AG08396 (cell line): ENCODE results near the gene TPRG1.

Experiments
- DNase-seq: peaks from one replicate; pipeline ENCODE4 v3.0.0; 2012; ENCODE audit warnings: low spot score, mixed read lengths

The TPRG1 gene

DNA sequence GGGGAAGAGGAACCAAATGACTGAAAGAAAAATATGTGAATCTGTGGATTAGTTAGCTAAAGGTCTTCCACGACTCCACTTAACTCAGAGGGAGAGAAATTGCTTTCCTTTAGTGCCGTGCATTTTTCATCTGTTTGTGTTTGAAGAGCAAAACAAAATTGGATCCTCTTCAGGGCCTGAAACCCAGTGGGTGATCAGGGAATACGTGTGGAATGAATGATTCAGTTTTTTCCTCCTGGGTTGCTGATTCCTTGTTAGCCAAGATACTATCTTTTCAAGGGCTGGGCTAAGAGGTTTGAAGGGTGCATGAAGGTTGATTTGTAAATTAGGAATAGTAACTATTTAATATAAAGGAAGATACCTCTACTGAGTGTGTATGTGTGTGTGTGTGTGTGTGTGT lies 61.0 kb downstream of the TPRG1 start:
- no peak for DNase-seq

DNA sequence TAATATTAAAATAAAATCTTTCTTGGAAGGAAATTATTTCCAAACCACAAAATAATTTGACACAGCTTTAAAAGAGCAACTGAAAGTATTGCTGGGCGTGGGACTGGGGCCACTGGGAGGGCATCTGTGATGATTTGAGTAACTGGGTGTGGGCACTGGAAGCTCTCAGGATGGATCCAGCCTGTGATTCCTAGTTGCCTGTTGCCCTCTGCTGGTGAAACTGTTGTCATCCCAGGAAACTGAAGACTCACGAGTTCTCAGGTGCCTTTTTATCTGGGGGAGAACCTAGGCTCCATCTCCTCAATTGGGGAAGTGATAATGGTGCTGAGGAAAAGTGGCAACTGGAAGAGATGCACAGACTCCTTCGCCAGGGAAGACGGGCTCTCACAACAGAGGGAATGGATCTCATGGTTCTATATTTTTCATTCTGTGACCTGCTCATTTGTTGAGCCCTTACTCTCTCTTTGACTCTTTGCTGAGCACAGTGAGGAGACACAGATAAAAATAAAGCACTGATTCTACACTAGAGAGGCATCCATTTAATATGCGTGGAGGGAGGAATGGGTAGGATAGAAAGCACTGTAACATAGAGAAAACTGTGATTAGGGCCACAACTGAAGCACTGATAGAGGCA lies 61.6 kb downstream of the TPRG1 start:
- DNase-seq, result peak; percentile 62

DNA sequence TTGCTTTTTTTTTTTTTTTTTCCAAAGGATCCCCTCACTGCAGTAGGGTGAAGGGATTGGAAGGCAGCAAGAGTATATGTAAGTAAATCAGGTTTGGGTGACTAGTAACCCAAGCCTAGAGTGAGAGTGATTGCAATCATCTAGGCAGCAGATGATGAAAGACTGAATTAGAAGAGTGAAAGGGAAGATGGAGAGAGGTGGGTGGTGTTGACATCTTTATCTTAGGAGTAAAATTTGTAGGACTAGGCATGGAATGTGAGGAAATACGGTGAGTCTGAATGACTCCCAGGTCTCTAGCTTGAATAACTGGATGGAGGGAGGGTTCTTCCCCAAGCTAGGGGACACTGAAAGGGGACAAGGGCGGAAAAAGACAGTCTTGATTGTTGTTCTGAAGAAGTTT lies 63.4 kb downstream of the TPRG1 start:
- DNase-seq, result no peak

DNA sequence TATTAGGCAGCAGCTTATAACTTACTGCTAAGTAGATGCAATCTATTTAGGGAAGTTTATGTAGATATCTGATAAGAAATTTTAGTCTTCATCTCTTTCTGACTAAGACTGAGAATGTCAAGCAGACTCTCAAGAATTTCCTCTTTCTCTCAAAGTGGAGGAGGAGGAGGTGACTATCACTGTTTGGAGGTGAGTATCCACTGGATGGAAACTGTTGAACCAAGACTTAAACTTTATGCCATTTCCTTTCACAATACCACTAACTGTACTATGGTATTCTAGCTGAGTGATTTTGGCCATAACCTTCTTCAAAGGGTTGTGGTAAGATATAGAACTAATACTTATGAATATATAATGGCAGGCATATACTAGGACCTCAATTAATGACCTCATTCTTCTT lies 64.6 kb downstream of the TPRG1 start:
- DNase-seq, result no peak

DNA sequence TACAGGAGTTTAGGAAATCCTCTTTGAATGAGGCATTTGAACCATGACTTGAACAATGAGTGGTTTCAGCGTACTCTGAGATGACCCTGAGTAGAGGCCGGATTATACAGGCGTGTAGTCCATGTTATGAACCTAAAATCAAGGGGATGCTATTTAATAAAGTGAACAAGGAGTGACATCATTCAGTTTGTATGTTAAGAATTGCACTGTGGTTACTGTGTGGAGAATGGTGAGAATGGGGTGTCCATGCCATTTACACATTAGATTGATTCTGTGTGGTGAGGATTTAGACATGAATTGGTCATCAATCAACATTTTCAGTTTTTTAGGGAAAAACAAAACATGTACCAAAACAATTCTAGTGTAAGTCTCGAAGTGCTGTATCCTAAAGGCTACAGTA lies 65.8 kb downstream of the TPRG1 start:
- no peak for DNase-seq

DNA sequence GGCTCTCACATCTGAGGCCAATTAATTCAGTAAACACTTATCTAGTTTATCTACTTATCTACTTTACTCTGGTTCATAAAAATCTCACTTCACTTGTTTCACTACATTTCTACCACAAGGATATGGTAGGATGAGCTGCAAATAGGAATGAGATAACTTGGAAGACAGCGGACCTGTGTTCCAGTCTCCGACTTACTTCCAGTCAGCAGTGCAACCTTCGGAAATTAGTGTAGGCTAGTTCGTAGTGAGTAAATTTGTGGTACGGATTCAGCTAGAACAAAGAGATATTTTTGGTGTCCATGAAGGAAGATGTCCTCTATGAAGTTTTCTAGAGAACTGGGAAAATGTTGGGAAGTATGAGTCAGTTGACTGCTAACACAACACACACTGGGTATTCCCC lies 66.3 kb downstream of the TPRG1 start:
- DNase-seq, result no peak

DNA sequence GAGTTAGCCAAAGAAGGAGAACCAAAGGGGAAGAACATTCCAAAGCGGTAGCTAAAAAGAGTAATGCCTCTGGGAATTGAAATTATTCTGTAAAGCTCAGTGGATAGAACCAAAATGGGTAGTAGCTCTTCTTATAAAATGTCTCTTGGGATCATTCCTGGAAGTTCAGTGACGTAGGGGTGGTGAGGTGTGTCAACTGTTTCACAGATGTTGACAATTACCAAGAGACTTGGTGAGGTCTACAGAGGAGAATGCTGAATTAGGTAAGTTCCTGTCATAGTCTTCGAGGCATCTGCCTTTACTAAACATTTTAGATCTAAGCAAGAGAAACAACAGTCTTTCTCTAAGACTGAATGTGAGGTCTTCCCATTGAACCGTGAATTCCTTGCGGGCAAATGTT lies 67.8 kb downstream of the TPRG1 start:
- no peak for DNase-seq

DNA sequence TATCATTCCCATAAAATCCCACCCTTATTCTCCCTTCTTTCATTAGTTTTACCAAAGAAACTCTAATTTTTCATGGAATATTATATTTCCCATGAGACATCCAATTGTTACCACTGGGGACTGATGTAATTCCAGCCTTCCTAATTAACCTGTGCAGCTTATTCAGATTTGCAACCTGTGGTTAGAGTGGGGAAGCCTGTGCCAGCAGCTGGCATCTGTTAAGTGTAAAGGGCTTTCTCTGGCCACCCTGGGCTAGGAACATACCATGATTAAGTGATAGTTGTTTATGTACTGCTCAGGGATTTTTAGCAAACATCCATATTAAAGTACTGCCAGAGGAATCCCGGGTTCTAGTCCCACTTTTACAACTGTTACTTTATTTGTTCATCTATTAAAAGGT lies 78.2 kb downstream of the TPRG1 start:
- DNase-seq, result no peak

DNA sequence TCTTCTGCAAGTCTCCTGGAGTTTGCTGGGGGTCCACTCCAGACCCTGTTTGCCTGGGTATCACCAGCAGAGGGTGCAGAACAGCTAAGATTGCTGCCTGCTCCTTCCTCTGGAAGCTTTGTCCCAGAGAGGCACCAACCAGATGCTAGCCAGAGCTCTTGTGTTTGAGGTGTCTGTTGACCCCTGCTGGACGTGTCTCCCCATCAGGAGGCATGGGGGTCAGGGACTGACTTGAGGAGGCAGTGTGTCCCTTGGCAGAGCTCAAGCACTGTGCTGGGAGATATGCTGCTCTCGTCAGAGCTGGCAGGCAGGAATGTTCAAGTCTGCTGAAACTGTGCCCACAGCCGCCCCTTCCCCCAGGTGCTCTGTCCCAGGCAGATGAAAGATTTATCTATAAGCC lies 86.5 kb downstream of the TPRG1 start:
- DNase-seq, result no peak

DNA sequence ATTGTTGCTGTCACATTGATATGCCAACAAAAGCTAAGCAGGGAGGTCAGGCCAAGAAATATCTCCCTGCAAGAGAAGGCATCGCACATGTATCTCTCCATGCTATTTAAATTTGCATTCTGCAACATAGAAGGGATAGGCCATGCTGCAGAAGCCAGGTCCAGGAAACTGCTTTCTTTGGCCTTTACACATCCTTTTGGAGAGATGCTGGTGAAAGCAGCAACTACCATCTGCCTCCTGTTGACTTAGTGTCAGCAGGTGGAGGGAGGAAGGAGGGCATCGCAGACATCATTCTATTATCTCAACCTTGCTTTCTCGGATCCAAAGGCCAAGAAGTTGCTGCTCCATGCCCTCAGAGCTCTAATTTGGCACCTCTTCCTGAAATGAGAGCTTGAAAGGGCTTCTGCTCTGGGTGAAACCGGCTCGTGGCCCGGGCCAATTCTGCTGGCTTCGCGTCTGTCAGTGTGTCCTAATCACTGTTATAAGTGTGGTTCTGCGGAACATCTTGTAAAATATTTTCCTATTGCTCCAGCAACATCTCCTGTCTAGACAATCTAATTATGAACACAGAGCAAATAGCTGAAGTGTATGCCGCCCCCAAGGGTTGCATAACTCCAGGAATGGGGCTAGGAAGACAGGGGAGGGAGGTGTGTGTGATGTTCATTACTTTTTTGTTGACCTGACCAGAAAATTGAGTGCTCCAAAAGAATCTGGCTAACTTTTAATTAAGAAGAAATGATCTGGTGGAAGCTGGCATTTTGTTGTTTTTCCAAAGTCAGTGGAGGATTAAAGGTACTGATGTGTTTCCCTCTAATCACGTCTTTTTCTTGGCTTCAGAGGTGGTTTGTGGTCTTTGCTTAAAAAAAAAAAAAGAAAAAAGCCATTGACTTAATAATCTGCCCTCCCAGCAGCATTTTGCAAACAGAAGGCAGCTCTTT lies 89.1 kb downstream of the TPRG1 start:
- DNase-seq, result no peak

DNA sequence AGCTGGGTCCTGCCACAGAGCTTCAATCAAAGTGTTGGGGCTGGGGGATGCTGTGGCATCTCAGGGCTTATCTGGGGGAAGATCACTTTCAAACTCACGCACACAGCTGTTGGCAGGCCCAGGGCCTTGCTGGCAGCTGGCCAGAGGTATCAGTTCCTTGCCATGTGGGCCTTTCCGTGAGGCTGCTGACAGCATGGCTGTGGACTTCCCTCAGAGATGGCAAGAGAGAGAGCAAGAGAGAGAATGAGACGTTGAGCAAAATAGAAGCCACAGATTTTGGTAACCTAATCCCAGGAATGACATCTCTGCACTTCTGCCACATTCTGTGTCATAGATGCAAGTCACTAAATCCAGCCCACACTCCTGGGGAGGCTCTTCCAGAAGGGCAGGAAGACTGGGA lies 91.0 kb downstream of the TPRG1 start:
- no peak for DNase-seq

DNA sequence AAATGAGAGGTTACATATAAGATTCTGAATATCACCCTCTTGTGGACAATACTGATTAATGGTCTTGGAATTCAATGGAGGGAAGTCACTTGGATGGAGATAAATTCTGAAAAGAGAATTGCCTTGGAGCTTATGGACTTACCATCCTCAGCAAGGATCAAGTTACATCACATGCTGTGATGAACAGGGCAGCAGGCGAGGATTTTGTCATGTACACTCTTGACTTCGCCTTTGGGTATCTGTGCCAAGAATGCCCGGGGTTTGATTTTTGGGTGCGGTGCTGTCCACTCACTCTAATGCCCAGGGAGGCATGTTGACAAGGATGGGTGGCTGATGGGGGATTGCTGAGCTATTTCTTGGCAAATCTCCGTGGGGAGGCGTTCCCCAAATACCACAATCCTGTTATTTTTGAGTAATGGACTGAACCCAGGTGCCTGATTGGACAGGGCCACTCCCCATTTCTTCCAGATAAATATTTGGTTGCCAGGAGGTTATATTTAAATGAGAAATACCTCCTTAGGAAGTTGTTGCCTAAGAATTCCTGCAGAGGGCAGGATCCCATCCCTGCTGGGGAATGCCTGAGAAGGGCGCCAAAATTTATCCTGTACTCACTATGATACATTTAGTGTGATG lies 96.3 kb downstream of the TPRG1 start:
- peak; percentile 12 for DNase-seq

DNA sequence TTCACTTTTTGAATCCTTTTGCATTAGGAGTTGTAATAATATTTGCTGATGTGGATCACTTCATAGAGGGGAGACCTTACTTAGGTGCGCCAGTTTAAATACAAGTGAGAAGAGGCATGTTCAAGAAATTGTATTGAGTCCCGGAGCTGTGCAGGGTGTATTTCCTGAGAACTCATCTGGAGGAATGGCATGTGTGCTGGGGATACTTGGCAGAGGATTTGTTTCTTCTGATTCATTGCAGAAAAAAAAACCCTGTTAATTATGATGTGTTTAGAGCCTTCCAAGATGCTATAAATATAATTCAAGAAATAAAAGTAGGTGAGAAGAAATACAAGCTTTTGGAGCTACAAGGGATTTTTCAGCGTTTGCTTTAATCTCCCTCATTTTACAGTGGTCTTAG lies 97.6 kb downstream of the TPRG1 start:
- DNase-seq, result no peak

DNA sequence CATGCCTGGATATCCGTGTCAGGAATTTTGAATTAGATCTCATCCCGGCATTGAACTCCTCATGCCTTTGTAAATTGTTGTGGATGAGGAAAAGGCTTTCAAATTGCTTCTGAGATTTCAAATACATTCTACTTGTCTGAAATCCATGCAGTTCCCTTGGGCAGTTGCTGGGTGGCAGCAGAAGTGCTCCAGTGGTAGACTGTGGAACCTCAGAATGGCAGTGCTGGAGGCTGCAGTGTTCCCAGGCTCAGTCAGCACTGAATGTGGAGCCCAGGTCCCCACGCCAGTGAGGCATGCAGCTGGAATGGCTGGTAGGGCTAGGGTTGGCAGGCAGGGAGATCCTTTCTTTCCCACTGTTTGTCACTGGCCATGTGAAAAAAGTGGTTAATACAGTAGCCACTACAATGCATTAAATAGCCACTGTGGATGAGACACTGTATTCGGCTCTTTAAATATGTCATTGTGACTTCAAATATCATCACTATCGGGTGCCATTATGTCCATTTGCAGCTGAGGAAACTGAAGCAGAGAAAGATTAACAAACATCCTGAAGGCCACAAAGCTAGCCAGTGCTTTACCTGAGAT lies 98.6 kb downstream of the TPRG1 start:
- DNase-seq, result peak; percentile 70

DNA sequence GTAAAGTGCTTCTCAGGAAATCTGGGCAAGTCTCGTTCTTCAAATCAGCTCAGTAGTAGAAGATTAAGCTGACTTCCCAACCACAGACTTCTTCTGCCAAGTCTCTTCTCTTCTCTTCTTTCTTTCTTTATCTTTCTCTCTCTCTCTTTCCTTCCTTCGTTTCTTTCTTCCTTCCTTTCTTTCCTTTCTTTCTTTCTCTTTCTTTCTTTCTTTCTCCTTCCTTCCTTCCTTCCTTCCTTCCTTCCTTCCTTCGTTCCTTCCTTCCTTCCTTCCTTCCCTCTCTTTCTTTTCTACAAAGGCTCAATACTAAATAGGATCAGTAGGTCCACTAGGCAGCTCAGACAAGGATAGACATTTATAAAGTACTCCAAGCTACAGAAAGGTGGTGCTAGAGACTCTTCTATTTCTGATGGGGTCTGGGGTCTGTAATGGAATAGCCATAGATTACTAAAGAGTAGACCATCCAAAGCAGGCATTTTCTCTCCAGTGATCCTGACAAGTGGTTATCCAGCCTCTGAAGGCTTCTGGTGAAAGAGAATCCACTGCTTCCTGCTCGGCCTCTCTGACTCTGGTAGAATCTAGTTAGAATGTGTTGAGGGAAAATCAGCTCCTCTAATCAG lies 100.8 kb downstream of the TPRG1 start:
- no peak for DNase-seq

DNA sequence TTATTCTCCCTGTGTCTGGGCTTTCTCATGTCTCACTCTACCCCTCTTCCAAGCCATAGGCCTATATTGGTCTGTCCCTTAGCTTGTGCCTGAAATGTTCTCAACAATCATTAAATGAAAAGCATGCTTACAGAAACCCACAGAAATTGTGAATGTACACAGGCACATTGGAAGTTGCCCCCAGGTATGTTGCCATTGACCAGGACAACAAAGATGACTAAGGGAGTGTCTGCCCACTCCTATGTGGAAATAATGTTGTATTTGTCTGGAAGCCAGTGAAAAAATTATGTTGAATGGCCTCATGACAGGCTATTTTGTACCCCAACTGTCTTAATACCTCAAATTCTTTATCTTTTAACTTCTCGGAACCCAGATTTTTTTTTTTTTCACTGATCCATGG lies 102.0 kb downstream of the TPRG1 start:
- DNase-seq, result no peak

DNA sequence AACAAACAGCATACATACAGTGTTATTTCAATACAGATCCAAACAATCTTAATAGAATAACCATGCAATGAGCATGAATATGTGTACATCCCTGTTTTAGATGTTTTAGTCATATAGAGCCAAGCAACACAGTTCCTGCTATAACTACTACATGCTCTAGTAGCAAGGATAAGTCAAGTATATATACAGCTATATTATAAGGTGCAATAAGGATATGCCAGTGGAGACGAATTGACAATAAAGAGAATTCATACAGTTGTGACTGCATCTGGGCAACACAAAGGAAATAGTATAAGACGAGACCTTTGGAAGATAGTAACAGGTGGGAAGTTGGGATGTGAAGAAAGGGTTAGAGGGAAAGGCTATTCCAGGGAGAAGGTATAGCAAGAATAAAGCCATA lies 103.4 kb downstream of the TPRG1 start:
- DNase-seq, result no peak

DNA sequence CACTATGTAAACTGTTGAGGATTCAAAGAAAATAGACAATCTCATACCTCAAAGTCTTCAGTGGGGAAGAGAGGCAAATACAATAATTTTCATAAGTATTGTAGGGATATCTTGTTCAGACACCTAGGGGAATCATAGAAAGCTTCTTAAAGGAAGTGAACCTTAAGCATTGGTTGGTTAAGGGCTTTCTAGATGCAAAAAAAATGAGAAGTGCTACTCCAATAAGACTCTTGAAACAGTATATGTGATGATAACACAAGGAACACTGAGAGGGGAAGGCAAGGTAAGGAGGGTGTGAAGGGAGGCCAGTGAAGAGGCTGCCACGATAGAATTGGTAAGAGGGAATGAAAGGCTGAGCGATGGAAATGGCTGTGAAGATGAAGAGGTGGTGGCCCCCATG lies 104.1 kb downstream of the TPRG1 start:
- no peak for DNase-seq

DNA sequence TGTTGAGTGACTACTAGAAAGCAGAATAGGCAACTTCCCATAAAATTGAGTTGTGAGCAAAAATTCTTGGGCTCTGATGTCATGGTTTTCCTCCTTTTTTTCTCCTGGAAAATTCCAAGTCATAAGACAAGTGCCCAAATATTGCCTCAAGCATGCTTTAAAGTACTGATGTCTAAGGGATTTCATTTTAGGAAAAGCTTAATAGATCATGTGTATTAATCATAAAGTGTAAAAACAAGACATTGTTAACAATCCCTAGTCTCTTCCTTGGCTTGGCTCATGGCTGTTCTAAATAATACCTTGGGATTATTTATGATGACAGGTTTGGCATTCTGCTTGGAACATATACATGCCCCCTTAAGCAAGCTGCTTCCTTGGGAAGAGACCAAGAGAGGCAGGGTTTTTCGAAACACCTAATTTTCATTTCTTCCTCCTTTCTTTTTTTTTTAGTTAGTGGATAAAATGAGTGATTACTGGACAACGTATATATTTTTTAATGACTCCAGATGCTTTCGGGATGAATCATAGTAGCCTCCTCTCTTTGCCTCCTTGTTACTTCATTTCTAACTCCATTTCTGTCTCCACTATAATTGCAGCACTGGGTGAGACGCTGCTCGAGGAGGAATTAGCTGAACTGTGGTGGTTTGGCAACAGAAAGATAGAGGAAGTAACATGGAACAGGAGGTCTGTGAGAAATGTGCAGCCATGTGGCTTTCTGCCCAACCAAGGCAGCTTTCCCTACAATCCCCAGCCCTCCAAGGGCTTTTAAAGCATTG lies 104.9 kb downstream of the TPRG1 start:
- peak; percentile 12 for DNase-seq

DNA sequence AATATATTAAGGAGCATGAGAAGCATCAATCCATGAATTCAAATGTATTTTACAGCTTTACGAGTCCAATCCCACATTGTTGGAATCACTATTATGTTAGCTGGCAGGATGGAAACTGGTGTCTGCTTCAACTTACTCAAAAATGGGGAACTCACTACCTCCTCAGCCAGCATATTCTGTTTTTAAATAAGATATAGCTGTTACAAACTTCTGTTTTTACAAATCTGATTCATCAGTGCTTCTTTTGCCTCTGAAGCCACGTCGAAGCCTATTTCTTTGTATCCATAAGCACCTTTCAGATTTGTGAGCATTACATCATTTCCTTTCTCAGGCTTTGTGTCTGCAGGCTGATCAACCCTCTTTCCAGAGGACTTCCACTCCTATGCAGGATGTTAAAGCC lies 105.9 kb downstream of the TPRG1 start:
- no peak for DNase-seq

DNA sequence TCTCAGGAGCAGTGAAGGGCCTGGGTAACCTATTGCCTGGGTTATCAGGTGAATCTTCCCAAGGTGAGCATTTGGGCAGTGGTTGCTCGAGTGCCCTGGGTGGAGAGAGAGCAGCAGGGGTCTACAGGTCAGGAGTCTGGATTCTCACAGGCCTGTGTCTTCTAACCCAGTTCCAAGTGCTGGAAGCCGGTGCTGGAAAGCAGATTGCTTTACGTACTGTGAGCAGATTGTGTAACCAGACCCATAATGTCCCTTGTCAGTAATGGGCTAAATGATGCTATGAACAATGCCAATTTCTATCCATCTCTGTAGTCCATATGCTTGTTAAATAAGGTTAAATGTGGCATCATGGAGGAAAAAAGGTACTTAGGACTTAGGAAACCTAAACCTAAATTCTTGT lies 106.5 kb downstream of the TPRG1 start:
- no peak for DNase-seq

DNA sequence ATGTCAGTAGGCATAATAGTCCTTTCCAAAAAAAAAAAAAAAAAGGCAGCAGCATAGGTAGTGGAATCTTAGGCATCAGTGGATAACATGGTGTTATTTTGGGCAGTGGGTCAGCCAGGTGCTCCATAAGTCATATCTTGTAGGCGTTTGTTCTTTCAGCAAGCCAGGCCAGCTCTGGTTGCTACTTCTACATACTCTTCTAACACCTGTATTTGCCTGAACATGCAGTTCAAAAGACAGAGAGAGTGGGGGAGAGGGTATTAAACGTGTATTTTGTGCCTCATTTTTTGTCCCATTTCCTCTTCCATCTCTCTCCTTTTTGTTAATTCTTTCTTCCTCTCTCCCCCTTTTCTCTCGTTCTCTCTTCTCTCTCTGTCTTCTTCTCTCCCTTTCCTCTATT lies 110.4 kb downstream of the TPRG1 start:
- no peak for DNase-seq
